ENCODE data around the gene MDM2. TPM values are rescaled to one million over a fixed set of nuclear protein-coding genes. Genes with fewer than 3 reads are reported as not detected.
"Not testable (repeated sequence)": the region's sequence is repeated elsewhere in the genome, so short reads cannot be mapped to it uniquely, and the experiment has no call there.

The MDM2 gene
- total RNA-seq, 1 experiment from 2014 or later: 118 TPM

GRCh38 chr12:68815928-68816800 is 8.2 kb downstream of the MDM2 start:
- no peak overlapping the region for H3K4me3 Mint-ChIP-seq (ENCODE audit: unreplicated experiment)
- H3K27me3 Mint-ChIP-seq (ENCODE audit: insufficient read depth, unreplicated experiment): no peaks in the 10 kb centered on the region
- peaks cover 7% of the 10 kb centered on the region for H3K4me1 Mint-ChIP-seq (ENCODE audit: low read depth, unreplicated experiment)
- H3K27ac Mint-ChIP-seq (ENCODE audit: unreplicated experiment): no peak overlapping the region
- no TSS peak for BruUV-seq (replicated peaks)
- no peak for TF ChIP-seq CTCF (IDR thresholded peaks at IDR 0.05; ENCODE audit: insufficient read depth in 1 of 2, low read depth in 1 of 2, low read length in 1 of 2, severe bottlenecking in 1 of 2, unreplicated experiment in 1 of 2)
- H3K36me3 ChIP-seq (ENCODE audit: control insufficient read depth, insufficient read depth, low read length): peaks cover 4% of the 10 kb centered on the region
- no peak for DNase-seq
- H3K9me3 Mint-ChIP-seq (ENCODE audit: unreplicated experiment): no peaks in the 10 kb centered on the region
- intact Hi-C loops (cut with micrococcal nuclease; ENCODE audit: unreplicated experiment): no loop called here
- H3K36me3 Mint-ChIP-seq (ENCODE audit: insufficient read depth, unreplicated experiment): peaks cover 79% of the 10 kb centered on the region
- no peaks in the 10 kb centered on the region for H3K27me3 ChIP-seq (replicated peaks; ENCODE audit: control insufficient read depth, insufficient read depth, low read length)
- no peak overlapping the region for H3K4me3 ChIP-seq (ENCODE audit: low read depth, low read length)
- H3K9me3 ChIP-seq: no peaks in the 10 kb centered on the region
- no peaks in the 10 kb centered on the region for H3K4me1 ChIP-seq
- POLR2A ChIA-PET: interaction anchor here (0.6 kb wide), 1 partner anchor 29 kb away, joined by 6 read pairs; no protein-coding TSS in a partner anchor
- CTCF ChIA-PET: no interaction called here

DNA sequence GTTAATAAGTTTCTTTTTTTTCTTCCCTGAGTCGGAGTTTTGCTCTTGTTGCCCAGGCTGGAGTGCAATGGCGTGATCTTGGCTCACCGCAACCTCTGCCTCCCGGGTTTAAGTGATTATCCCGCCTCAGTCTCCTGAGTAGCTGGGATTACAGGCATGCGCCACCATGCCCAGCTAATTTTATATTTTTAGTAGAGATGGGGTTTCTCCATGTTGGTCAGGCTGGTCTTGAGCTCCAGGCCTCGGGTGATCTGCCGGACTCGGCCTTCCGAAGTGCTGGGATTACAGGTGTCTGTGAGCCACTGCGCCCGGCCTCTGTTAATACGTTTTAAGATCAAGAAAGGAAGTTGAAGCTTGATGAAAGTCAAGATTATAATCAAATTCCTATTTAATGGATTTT is 11.5 kb downstream of the MDM2 start:
- peaks cover 83% of the 10 kb centered on the region for H3K36me3 Mint-ChIP-seq (ENCODE audit: insufficient read depth, unreplicated experiment)
- H3K27me3 Mint-ChIP-seq (ENCODE audit: insufficient read depth, unreplicated experiment); CTCF ChIA-PET; H3K4me1 ChIP-seq; H3K4me3 Mint-ChIP-seq (ENCODE audit: unreplicated experiment); H3K4me3 ChIP-seq (ENCODE audit: low read depth, low read length); H3K27ac Mint-ChIP-seq (ENCODE audit: unreplicated experiment); H3K36me3 ChIP-seq (ENCODE audit: control insufficient read depth, insufficient read depth, low read length); H3K9me3 Mint-ChIP-seq (ENCODE audit: unreplicated experiment); H3K9me3 ChIP-seq; BruUV-seq (replicated peaks); DNase-seq; intact Hi-C loops (cut with micrococcal nuclease; ENCODE audit: unreplicated experiment); POLR2A ChIA-PET; H3K4me1 Mint-ChIP-seq (ENCODE audit: low read depth, unreplicated experiment); H3K27me3 ChIP-seq (replicated peaks; ENCODE audit: control insufficient read depth, insufficient read depth, low read length): not testable (repeated sequence)

- no peak overlapping the region for H3K4me3 ChIP-seq (ENCODE audit: low read depth, low read length)
- no peak for DNase-seq
- Mint-ChIP-seq H3K9me3 (ENCODE audit: unreplicated experiment) (no peaks in the 10 kb centered on the region), H3K4me3 (ENCODE audit: unreplicated experiment) (no peak overlapping the region), H3K27me3 (ENCODE audit: insufficient read depth, unreplicated experiment) (no peaks in the 10 kb centered on the region), H3K4me1 (ENCODE audit: low read depth, unreplicated experiment) (no peaks in the 10 kb centered on the region), H3K36me3 (ENCODE audit: insufficient read depth, unreplicated experiment) (peaks cover 84% of the 10 kb centered on the region), H3K27ac (ENCODE audit: unreplicated experiment) (no peak overlapping the region)
- ChIA-PET CTCF (interaction anchor here (1.4 kb wide), 1 partner anchor 9 kb away, joined by 7 read pairs; no protein-coding TSS in a partner anchor), POLR2A (no interaction called here)
- no peaks in the 10 kb centered on the region for H3K27me3 ChIP-seq (replicated peaks; ENCODE audit: control insufficient read depth, insufficient read depth, low read length)
- no peaks in the 10 kb centered on the region for H3K9me3 ChIP-seq
- peaks cover 1% of the 10 kb centered on the region for H3K36me3 ChIP-seq (ENCODE audit: control insufficient read depth, insufficient read depth, low read length)
- BruUV-seq (replicated peaks): no TSS peak
- H3K4me1 ChIP-seq: no peaks in the 10 kb centered on the region
- no peak for TF ChIP-seq CTCF (IDR thresholded peaks at IDR 0.05; ENCODE audit: insufficient read depth in 1 of 2, low read depth in 1 of 2, low read length in 1 of 2, severe bottlenecking in 1 of 2, unreplicated experiment in 1 of 2)
- intact Hi-C loops (cut with micrococcal nuclease; ENCODE audit: unreplicated experiment): no loop called here
These were observed 13.6 kb downstream of the MDM2 start for GRCh38 chr12:68821357-68822188.

Data from Caco-2 (cell line).